ENCODE measurements around the gene PPP5C.
"Not testable (repeated sequence)": the region's sequence is repeated elsewhere in the genome, so short reads cannot be mapped to it uniquely, and the experiment has no call there.

Gene PPP5C

GRCh38 chr19:46373491-46374359, 26.8 kb downstream of the PPP5C start:
- H3K4me1 ChIP-seq (ENCODE audit: insufficient read depth, poor library complexity, severe bottlenecking), result peaks cover 43% of the 10 kb centered on the region
- TF ChIP-seq, protein P1, sequence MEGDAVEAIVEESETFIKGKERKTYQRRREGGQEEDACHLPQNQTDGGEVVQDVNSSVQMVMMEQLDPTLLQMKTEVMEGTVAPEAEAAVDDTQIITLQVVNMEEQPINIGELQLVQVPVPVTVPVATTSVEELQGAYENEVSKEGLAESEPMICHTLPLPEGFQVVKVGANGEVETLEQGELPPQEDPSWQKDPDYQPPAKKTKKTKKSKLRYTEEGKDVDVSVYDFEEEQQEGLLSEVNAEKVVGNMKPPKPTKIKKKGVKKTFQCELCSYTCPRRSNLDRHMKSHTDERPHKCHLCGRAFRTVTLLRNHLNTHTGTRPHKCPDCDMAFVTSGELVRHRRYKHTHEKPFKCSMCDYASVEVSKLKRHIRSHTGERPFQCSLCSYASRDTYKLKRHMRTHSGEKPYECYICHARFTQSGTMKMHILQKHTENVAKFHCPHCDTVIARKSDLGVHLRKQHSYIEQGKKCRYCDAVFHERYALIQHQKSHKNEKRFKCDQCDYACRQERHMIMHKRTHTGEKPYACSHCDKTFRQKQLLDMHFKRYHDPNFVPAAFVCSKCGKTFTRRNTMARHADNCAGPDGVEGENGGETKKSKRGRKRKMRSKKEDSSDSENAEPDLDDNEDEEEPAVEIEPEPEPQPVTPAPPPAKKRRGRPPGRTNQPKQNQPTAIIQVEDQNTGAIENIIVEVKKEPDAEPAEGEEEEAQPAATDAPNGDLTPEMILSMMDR (IDR thresholded peaks at IDR 0.05; ENCODE audit: poor library complexity, severe bottlenecking), result peak; percentile 36
- H3K9me3 ChIP-seq (ENCODE audit: severe bottlenecking), result no peaks in the 10 kb centered on the region
- H3K27me3 ChIP-seq (ENCODE audit: insufficient read depth, poor library complexity, severe bottlenecking), result no peaks in the 10 kb centered on the region
- ATAC-seq (ENCODE audit: low read depth) (peak; percentile 87), DNase-seq (ENCODE audit: low spot score) (peak; percentile 99)
- H3K36me3 ChIP-seq (ENCODE audit: low read depth), result peaks cover 58% of the 10 kb centered on the region
- peak overlapping the region; percentile 97 for H3K27ac ChIP-seq (ENCODE audit: poor library complexity, severe bottlenecking)
- H3K4me3 ChIP-seq (ENCODE audit: severe bottlenecking), result no peak overlapping the region

DNA sequence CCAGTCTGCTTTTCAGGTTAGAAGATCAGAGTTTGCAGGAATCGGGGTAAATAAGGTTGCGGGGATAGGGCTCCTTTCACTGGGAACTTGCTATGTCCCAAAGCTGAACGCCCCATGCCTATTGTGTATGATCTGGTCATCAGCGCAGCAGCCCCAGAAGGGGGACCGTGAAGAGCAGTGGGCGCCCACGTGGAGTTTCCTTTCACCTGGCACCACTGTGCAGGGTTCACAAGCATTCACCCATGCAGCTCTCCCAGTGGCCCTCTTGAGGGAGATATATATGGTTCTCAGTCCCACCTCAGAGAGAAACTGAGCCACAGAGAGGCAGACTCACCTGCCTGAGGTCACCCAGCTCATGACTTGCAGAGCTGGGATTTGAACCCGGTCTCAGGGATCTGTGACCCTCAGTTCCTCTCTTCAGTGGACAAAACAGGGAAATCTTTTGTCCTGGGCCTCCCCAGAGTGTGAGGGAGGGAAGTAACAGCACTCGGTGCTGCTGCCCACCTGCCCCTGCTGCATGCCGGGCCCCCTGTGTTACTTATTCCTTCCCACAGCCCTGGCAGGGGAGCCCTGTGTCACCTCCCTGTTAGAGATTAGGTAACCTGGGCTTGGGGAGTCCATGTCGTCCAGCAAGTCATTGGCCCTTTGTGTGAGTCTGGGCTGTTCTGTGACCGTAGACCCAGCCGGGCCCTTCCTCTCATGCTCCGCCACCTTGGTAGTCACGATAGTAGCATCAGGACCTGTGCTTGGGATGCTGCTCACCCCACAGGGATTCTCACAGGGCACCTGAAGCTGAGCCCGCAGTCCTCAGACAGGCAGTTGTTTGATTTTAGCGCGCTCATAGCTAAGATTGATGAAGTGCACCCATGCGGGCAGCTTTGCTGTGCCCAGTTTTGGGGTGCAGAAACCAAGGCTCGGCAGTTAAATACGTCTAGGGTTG, 27.9 kb downstream of the PPP5C start:
- Histone ChIP-seq H3K9me3 (ENCODE audit: severe bottlenecking) (no peaks in the 10 kb centered on the region), H3K4me1 (ENCODE audit: insufficient read depth, poor library complexity, severe bottlenecking) (peaks cover 39% of the 10 kb centered on the region), H3K27ac (ENCODE audit: poor library complexity, severe bottlenecking) (peak overlapping the region; percentile 97), H3K27me3 (ENCODE audit: insufficient read depth, poor library complexity, severe bottlenecking) (no peaks in the 10 kb centered on the region), H3K36me3 (ENCODE audit: low read depth) (peaks cover 62% of the 10 kb centered on the region), H3K4me3 (ENCODE audit: severe bottlenecking) (no peak overlapping the region)
- DNase-seq (ENCODE audit: low spot score), result no peak
- TF ChIP-seq, protein P1 (IDR thresholded peaks at IDR 0.05; ENCODE audit: poor library complexity, severe bottlenecking), result no peak
- ATAC-seq (ENCODE audit: low read depth), result no peak

DNA sequence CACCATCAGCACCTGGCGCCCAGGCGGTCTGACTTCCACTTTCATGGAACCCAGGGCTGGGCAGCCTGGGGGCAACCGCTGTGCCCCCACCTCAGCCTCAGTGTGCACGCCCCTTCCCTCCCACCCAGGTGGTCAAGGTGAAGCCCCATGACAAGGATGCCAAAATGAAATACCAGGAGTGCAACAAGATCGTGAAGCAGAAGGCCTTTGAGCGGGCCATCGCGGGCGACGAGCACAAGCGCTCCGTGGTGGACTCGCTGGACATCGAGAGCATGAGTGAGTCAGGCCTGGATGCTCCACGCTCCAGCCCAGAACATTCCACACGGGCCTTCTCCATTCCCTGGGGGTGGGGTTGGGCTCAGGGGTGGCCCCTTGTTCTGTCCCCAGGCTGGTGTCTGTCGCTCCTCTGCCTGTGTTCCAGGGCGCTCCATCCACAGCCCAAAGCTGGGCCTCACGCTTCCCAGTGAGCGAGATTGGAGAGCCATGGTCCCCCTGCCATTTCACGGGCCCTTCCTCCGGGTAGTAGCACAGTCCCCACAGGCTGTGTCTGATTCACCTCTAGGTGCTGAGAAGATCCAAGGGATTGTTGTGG, 28.7 kb downstream of the PPP5C start:
- not testable (repeated sequence) for H3K27me3 ChIP-seq (ENCODE audit: insufficient read depth, poor library complexity, severe bottlenecking); H3K4me3 ChIP-seq (ENCODE audit: severe bottlenecking); H3K27ac ChIP-seq (ENCODE audit: poor library complexity, severe bottlenecking); H3K9me3 ChIP-seq (ENCODE audit: severe bottlenecking); ATAC-seq (ENCODE audit: low read depth)
- DNase-seq (ENCODE audit: low spot score), result peak; percentile 31
- Histone ChIP-seq H3K4me1 (ENCODE audit: insufficient read depth, poor library complexity, severe bottlenecking) (peaks cover 33% of the 10 kb centered on the region), H3K36me3 (ENCODE audit: low read depth) (peaks cover 64% of the 10 kb centered on the region)

DNA sequence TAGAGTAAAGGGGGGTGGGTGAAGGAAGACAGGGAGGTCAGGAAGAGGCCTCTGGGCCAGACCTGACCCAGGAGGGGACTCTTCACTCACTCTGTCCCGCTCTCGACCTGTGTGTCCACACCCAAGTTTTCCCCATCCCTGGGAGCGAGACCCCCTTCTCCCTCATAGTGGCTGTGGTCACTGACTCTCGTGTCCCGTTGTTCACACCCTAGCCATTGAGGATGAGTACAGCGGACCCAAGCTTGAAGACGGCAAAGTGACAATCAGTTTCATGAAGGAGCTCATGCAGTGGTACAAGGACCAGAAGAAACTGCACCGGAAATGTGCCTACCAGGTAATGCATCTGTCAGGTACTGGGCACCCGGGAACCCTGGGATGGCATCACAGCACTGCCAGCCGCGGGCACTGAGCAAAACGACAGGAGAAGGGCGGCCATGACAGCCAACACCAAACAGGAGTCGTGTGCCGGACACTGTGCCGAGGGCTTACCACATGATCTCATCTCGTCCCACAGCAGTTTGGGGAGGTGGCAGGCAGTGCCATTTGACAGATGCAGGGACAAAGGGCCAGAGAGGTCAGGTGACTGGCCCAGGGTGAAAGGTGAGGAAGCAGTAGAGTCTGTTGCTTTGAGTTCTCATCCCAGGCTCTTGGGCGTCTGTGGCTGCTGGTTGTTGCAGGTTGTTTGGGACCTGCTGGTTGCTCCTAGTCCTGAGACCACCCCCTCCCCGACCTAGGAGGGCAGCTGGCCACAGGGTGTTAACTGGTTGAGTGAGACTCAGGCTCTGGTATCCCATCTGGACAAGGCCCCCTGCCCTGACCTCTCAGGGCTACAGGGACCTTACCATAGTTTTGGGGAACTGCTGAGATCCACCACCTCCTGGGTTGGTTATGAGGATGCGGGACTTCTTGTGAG, 29.6 kb downstream of the PPP5C start:
- ATAC-seq (ENCODE audit: low read depth) (no peak), DNase-seq (ENCODE audit: low spot score) (peak; percentile 51)
- no peaks in the 10 kb centered on the region for H3K27me3 ChIP-seq (ENCODE audit: insufficient read depth, poor library complexity, severe bottlenecking)
- H3K27ac ChIP-seq (ENCODE audit: poor library complexity, severe bottlenecking), result no peak overlapping the region
- no peaks in the 10 kb centered on the region for H3K9me3 ChIP-seq (ENCODE audit: severe bottlenecking)
- H3K36me3 ChIP-seq (ENCODE audit: low read depth), result peaks cover 66% of the 10 kb centered on the region
- no peak overlapping the region for H3K4me3 ChIP-seq (ENCODE audit: severe bottlenecking)
- H3K4me1 ChIP-seq (ENCODE audit: insufficient read depth, poor library complexity, severe bottlenecking), result peaks cover 24% of the 10 kb centered on the region
- TF ChIP-seq, protein P1 (IDR thresholded peaks at IDR 0.05; ENCODE audit: poor library complexity, severe bottlenecking), result no peak
